NCI-H510A treated with DMSO at 0.1 percent for 48 hours (cell line): ENCODE measurements around the gene POU6F2.

ENCODE experiments used
- DNase-seq: peaks from one replicate; lab custom pipeline; 2025; lab: John Stamatoyannopoulos, UW

The POU6F2 gene

GRCh38 chr7:39252916-39253315, 275.2 kb downstream of the POU6F2 start:
- no peak for DNase-seq

- DNase-seq = no peak
Measured at GRCh38 chr7:39259391-39260003, 281.8 kb downstream of the POU6F2 start.

GRCh38 chr7:39260279-39260844, 282.7 kb downstream of the POU6F2 start:
- no peak for DNase-seq

- DNase-seq = no peak
Measured at GRCh38 chr7:39261771-39262170, 284.1 kb downstream of the POU6F2 start.

- no peak for DNase-seq
Measured at GRCh38 chr7:39265641-39266591, 288.2 kb downstream of the POU6F2 start.

GRCh38 chr7:39269034-39269433, 291.3 kb downstream of the POU6F2 start:
- DNase-seq = no peak

GRCh38 chr7:39270018-39270417, 292.3 kb downstream of the POU6F2 start:
- no peak for DNase-seq

GRCh38 chr7:39271402-39271801, 293.7 kb downstream of the POU6F2 start:
- peak; percentile 48 for DNase-seq

- no peak for DNase-seq
Measured at GRCh38 chr7:39272111-39272510, 294.4 kb downstream of the POU6F2 start.

- DNase-seq = no peak
Measured at GRCh38 chr7:39272691-39273090, 295.0 kb downstream of the POU6F2 start.

GRCh38 chr7:39280337-39280736, 302.6 kb downstream of the POU6F2 start:
- DNase-seq = no peak

GRCh38 chr7:39285256-39285655, 307.5 kb downstream of the POU6F2 start:
- DNase-seq = no peak

- no peak for DNase-seq
Measured at GRCh38 chr7:39288303-39288702, 310.6 kb downstream of the POU6F2 start.

GRCh38 chr7:39291628-39292410, 314.1 kb downstream of the POU6F2 start:
- no peak for DNase-seq

GRCh38 chr7:39293056-39293823, 315.5 kb downstream of the POU6F2 start:
- no peak for DNase-seq

GRCh38 chr7:39294022-39294421, 316.3 kb downstream of the POU6F2 start:
- no peak for DNase-seq

- no peak for DNase-seq
Measured at GRCh38 chr7:39295796-39296195, 318.1 kb downstream of the POU6F2 start.

- DNase-seq = no peak
Measured at GRCh38 chr7:39299695-39300094, 322.0 kb downstream of the POU6F2 start.

- no peak for DNase-seq
Measured at GRCh38 chr7:39300276-39300675, 322.6 kb downstream of the POU6F2 start.

GRCh38 chr7:39301543-39301942, 323.8 kb downstream of the POU6F2 start:
- DNase-seq = no peak

GRCh38 chr7:39304178-39304577, 326.5 kb downstream of the POU6F2 start:
- DNase-seq = no peak
